ENCODE measurements around the gene RXRA.
A peak's percentile ranks its signal among the peaks of the same experiment; 100 is the strongest.

Gene RXRA

GRCh38 chr9:134456756-134457305 lies 130.6 kb downstream of the RXRA start:
- DNase-seq, result no peak

- no peak for DNase-seq
Measured at GRCh38 chr9:134457321-134458206, 131.3 kb downstream of the RXRA start.

- DNase-seq, result no peak
Measured at GRCh38 chr9:134458207-134459108, 132.2 kb downstream of the RXRA start.

- DNase-seq, result no peak
Measured at GRCh38 chr9:134459164-134459563, 132.9 kb downstream of the RXRA start.

GRCh38 chr9:134459573-134459972 lies 133.3 kb downstream of the RXRA start:
- no peak for DNase-seq

- DNase-seq, result no peak
Measured at GRCh38 chr9:134460206-134460605, 134.0 kb downstream of the RXRA start.

GRCh38 chr9:134460896-134461295 lies 134.6 kb downstream of the RXRA start:
- DNase-seq, result no peak

- no peak for DNase-seq
Measured at GRCh38 chr9:134461426-134461982, 135.2 kb downstream of the RXRA start.

- no peak for DNase-seq
Measured at GRCh38 chr9:134462318-134462717, 136.1 kb downstream of the RXRA start.

- no peak for DNase-seq
Measured at GRCh38 chr9:134463280-134463679, 137.0 kb downstream of the RXRA start.

GRCh38 chr9:134466869-134467616 lies 140.8 kb downstream of the RXRA start:
- DNase-seq, result no peak

GRCh38 chr9:134468358-134468757 lies 142.1 kb downstream of the RXRA start:
- DNase-seq, result no peak

GRCh38 chr9:134469041-134469875 lies 143.0 kb downstream of the RXRA start:
- DNase-seq, result no peak

- no peak for DNase-seq
Measured at GRCh38 chr9:134472256-134472655, 146.0 kb downstream of the RXRA start.

GRCh38 chr9:134473141-134474054 lies 147.1 kb downstream of the RXRA start:
- DNase-seq, result no peak

- no peak for DNase-seq
Measured at GRCh38 chr9:134474055-134474370, 147.8 kb downstream of the RXRA start.

GRCh38 chr9:134475011-134475790 lies 148.9 kb downstream of the RXRA start:
- DNase-seq, result peak; percentile 40

GRCh38 chr9:134476272-134476941 lies 150.2 kb downstream of the RXRA start:
- no peak for DNase-seq

- no peak for DNase-seq
Measured at GRCh38 chr9:134476942-134477335, 150.7 kb downstream of the RXRA start.

Data from activated naive CD4-positive, alpha-beta T cell treated with anti-CD3 and anti-CD28 coated beads, Interleukin-2, amount 50 U/mL, for 16 hours (primary cell).